Activated T-cell treated with anti-CD3 and anti-CD28 coated beads, Interleukin-2, amount 50 U/mL, for 24 hours (primary cell): ENCODE data around the gene FOXI1.

Source experiments
- DNase-seq: peaks from one replicate; pipeline ENCODE4 v3.0.0-alpha.2; 2020
- H3K27ac Mint-ChIP-seq: 2 replicates; pipeline ENCODE4 v1.8.0; 2020; ENCODE audit warnings: mild to moderate bottlenecking, mixed read lengths
- H3K27me3 Mint-ChIP-seq: 2 replicates; pipeline ENCODE4 v1.8.0; 2020; ENCODE audit warnings: mixed read lengths
- H3K36me3 Mint-ChIP-seq: 2 replicates; pipeline ENCODE4 v1.8.0; 2020; ENCODE audit warnings: low read depth, mixed read lengths
- H3K4me1 Mint-ChIP-seq: 2 replicates; pipeline ENCODE4 v1.8.0; 2020; ENCODE audit warnings: low read depth, mixed read lengths
- H3K4me3 Mint-ChIP-seq: 2 replicates; pipeline ENCODE4 v1.8.0; 2020; ENCODE audit warnings: mild to moderate bottlenecking, moderate library complexity, mixed read lengths
- H3K9me3 Mint-ChIP-seq: 2 replicates; pipeline ENCODE4 v1.8.0; 2020; ENCODE audit warnings: mixed read lengths

FOXI1 gene

DNA sequence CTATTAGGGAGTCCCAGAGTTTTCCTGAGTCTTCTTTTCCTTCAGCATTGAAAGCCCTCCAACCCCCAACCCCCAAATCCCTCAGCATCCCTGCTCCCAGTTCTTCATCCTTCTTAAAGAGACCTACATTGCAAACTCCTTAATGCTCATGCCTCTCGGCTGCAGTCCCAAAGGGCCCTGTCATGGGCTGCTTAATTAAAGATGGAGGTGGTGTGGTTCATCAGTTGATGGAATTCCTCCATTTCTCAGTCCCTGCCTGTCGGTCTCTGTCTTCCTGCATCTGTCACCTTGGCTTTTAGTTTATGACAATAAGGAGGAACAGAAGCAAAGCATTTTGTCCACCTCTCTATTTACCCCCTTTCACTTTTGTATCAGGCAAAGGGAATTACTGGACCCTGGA is 2.0 kb downstream of the FOXI1 start:
- Mint-ChIP-seq H3K4me1 (no peaks in the 10 kb centered on the region), H3K27ac (no peak overlapping the region), H3K9me3 (no peaks in the 10 kb centered on the region), H3K36me3 (no peaks in the 10 kb centered on the region), H3K4me3 (no peak overlapping the region), H3K27me3 (peaks cover 15% of the 10 kb centered on the region)
- no peak for DNase-seq

DNA sequence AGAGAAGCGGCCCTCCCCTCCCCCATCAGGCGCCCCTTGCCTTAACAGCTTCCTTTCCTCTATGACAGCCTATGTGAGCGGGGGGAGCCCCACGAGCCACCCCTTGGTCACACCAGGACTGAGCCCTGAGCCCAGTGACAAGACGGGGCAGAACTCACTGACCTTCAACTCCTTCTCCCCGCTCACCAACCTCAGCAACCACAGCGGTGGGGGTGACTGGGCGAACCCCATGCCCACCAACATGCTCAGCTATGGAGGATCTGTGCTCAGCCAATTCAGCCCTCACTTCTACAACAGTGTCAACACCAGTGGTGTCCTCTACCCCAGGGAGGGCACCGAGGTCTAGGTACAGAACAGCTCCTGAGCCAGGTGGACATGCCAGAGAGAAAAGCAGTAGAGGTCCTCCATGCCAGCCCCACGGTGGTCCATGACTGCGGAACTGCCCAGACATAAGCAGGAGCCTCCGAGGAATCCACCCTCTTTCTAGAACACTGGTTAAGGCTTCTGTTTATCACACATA is 2.6 kb downstream of the FOXI1 start:
- H3K9me3 Mint-ChIP-seq: no peaks in the 10 kb centered on the region
- H3K4me3 Mint-ChIP-seq: no peak overlapping the region
- peaks cover 15% of the 10 kb centered on the region for H3K27me3 Mint-ChIP-seq
- H3K4me1 Mint-ChIP-seq: no peaks in the 10 kb centered on the region
- DNase-seq: no peak
- H3K36me3 Mint-ChIP-seq: no peaks in the 10 kb centered on the region
- H3K27ac Mint-ChIP-seq: no peak overlapping the region

DNA sequence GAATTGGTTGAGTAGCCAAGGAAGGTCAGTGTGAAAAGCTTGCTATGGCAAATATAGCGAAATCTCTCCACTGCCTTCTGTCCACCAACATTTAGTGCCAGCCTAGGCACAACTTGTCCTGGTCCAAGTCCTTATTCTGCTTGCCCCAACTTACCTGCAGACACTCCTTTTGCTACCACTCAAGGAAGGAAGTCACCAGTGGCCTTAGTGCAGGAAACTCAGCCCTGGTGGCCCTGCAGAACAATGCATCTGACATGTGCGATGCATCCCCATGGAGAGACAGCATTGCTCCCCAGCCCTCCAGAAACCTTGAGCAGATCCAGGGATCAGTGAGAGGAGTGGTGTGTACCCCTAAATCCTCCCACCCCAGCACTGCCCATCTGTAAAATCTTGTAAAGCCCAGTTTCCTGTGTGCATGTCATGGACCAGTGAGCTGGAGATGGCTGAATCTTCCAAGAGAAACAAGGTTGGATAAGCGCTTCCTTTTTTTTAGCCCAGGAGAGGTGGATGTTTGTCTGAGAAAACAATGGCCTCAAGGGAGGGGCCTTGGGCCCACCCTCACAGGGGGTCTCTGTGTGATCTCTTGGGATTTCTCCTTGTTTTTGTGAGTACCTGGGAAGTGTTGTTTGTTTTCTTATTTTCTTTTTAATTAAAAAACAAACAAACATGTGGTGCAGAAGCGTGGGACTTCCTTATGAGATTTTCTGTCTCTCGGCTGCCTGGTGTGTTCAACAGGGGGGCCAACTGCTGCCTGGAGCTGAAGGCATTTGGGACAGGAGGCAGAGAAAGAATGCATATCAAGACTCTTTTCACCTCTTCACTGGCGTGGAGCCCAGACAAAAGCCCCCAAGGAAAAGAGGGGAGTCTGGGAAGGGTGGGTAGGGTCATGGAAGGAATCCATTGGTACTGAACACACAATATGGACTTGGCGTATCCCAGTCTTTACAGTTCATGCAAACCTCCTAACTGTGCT is 3.6 kb downstream of the FOXI1 start:
- H3K27ac Mint-ChIP-seq: no peak overlapping the region
- no peaks in the 10 kb centered on the region for H3K36me3 Mint-ChIP-seq

DNA sequence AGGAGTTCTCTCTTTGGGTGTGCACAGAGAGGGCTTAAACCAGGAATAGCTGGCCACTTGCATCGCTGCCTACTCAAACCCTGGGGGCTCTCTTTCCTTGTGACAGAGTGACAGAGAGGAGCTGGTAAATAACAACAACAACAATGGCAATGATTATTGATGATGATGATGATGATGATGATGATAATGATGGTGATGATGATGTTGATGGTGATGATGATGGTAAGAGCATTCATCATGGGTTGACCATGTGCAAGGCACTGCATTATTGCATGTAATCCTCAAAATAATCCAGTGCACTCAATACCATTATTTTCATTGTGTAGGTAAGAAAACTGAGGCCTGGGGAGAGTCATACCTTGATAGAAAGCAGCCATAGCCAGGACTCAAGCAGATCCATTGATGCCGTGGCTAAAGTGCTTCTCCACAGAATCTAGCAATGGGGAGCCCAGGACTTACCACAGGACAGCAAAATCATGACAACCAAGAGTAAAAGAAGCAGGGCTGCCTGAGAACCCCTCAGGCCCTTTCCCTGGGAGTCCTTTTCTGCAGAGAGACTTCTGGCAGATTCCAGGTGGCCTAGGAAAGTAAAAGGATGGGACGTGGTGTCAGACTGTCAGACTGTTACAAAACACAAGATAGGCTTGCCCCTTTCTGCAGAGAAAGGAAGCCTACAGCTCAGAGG is 4.8 kb downstream of the FOXI1 start:
- no peak overlapping the region for H3K27ac Mint-ChIP-seq
- no peaks in the 10 kb centered on the region for H3K9me3 Mint-ChIP-seq
- H3K36me3 Mint-ChIP-seq: no peaks in the 10 kb centered on the region
- no peak overlapping the region for H3K4me3 Mint-ChIP-seq
- no peak for DNase-seq
- H3K4me1 Mint-ChIP-seq: no peaks in the 10 kb centered on the region
- H3K27me3 Mint-ChIP-seq: peaks cover 6% of the 10 kb centered on the region

More for the DNA sequence above, 3.6 kb downstream of the FOXI1 start:
- Mint-ChIP-seq H3K9me3 (no peaks in the 10 kb centered on the region), H3K27me3 (peaks cover 10% of the 10 kb centered on the region), H3K4me1 (no peaks in the 10 kb centered on the region), H3K4me3 (no peak overlapping the region)
- DNase-seq: no peak

DNA sequence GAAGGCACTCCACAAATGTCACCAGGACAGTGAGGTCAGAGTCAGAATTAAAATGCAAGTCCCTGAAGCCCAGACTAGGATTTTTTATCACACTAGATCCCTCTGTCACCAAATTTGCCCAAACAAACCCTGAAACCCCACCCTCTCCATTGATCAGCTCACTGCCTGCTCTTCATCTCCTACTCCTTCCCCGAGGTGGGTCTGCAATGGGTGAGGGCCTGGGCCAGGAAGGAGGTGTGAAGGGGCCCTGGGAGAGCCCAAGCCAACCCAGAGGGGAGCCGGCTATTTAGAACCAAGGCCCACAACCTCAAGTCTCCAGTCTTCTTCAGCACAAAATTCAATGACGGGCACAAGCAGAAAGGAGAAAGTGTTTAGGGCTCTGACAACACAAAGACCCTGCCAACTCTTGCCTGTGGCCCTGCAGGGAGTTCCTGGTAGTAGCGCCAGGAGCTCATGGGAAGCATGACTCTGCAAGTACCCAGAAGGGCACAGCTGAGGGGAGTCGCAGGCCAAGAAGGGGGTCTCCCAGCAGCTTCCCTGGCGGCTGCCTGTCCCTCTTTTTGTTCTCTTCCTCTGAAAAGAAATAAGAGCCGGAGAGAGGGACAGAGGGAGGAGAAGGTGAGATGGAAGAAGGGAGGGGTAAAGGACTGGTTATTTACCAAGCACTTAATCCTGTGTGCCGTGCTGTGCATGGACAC is 5.5 kb downstream of the FOXI1 start:
- Mint-ChIP-seq H3K36me3 (no peaks in the 10 kb centered on the region), H3K4me3 (no peak overlapping the region), H3K4me1 (no peaks in the 10 kb centered on the region), H3K27me3 (peaks cover 2% of the 10 kb centered on the region), H3K9me3 (no peaks in the 10 kb centered on the region), H3K27ac (no peak overlapping the region)
- DNase-seq: no peak

DNA sequence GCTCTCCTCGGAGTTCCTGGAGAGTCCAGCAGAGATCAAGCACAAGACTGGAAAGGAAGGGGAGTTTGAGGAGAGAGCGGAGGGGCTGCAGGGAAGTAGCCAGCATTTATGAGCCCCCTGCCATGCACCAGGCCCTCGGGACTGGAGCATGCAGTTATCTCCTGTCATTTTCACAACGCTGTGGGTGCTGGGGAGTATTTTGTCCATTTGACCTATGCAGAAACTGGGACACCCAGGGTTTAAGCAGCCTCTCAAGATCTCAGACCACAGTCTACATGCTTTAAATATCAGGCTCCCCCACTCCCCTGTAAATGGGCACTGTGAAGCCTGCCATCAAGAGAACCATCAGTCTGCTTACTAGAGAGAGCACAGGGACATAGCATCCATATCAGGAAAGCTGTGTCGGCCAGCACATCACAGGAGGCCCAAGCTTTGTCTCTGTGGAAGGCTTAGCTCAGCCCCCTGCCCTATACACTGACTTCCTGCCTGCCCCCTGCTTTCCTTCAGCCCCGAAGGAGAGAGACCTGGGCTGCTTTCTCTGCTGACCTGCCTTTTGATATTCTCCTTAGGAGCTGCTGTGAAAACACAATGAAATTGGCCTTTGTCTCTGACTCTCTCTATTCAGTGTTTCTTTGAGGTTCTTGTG is 7.3 kb downstream of the FOXI1 start:
- no peaks in the 10 kb centered on the region for H3K9me3 Mint-ChIP-seq
- no peaks in the 10 kb centered on the region for H3K36me3 Mint-ChIP-seq
- no peak overlapping the region for H3K27ac Mint-ChIP-seq
- H3K4me3 Mint-ChIP-seq: no peak overlapping the region
- no peaks in the 10 kb centered on the region for H3K4me1 Mint-ChIP-seq
- no peaks in the 10 kb centered on the region for H3K27me3 Mint-ChIP-seq
- no peak for DNase-seq

DNA sequence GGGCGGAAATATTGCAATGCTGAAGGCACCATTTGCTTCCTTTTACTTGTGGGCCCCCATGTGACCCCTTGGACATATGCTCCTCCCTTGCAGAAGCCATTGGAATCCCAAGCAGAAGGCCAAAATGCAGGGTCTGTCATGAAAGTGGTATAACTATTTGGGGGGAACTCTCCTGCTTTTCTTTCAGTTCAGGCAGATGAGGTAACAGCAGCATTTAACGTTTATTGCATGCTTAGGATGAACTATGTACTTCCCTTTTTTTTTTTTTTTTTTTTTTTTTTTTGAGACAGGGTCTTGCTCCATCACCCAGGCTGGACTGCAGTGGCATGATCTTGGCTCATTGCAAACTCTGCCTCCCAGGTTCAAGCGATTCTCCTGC is 7.8 kb downstream of the FOXI1 start:
- no peak overlapping the region for H3K4me3 Mint-ChIP-seq
- H3K4me1 Mint-ChIP-seq: no peaks in the 10 kb centered on the region
- no peaks in the 10 kb centered on the region for H3K9me3 Mint-ChIP-seq
- H3K36me3 Mint-ChIP-seq: no peaks in the 10 kb centered on the region
- no peak for DNase-seq
- no peaks in the 10 kb centered on the region for H3K27me3 Mint-ChIP-seq
- no peak overlapping the region for H3K27ac Mint-ChIP-seq

DNA sequence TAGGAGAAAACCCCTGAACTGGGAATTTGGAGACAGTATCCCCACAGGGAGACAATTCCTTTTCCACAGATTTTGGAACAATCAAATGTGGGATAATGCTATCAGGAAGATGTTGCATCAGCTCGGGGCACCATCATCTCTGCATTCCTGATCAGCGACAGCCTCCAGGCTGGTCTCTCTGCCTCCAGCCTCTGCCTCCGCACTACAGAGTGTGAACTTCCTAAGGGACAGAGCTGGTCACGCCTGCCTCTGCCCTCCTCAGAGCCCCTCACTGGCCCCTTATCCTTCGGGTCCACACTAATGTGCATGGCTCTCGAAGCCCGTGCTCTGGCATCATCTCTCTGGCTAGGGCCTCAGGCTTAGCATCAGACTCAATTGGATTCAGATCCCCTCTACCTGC is 8.6 kb downstream of the FOXI1 start:
- Mint-ChIP-seq H3K4me1 (no peaks in the 10 kb centered on the region), H3K9me3 (no peaks in the 10 kb centered on the region), H3K36me3 (no peaks in the 10 kb centered on the region), H3K27ac (no peak overlapping the region), H3K4me3 (no peak overlapping the region), H3K27me3 (no peaks in the 10 kb centered on the region)
- DNase-seq: no peak

DNA sequence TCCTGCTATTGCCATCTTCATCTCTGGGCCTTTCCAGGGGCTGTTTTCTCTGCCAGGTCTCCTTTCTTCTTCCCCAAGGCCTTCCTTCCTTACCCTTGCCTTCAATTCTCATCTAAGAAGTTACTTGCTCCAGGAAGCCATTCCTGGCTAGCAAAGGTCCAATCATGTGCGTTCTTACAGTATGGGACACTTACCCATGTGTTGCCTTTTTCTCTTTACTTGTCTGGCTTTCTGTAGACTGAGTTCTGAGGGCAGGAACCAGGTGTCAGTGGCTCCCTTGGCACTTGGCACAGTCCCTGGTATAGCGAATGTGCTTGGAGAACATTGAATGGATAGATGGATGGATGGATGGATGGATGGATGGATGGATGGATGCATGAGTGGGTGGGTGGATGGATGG is 10.2 kb downstream of the FOXI1 start:
- no peak for DNase-seq
- H3K27me3 Mint-ChIP-seq: peaks cover 10% of the 10 kb centered on the region
- no peaks in the 10 kb centered on the region for H3K4me1 Mint-ChIP-seq
- H3K9me3 Mint-ChIP-seq: no peaks in the 10 kb centered on the region
- H3K4me3 Mint-ChIP-seq: no peak overlapping the region
- H3K36me3 Mint-ChIP-seq: no peaks in the 10 kb centered on the region
- H3K27ac Mint-ChIP-seq: no peak overlapping the region

DNA sequence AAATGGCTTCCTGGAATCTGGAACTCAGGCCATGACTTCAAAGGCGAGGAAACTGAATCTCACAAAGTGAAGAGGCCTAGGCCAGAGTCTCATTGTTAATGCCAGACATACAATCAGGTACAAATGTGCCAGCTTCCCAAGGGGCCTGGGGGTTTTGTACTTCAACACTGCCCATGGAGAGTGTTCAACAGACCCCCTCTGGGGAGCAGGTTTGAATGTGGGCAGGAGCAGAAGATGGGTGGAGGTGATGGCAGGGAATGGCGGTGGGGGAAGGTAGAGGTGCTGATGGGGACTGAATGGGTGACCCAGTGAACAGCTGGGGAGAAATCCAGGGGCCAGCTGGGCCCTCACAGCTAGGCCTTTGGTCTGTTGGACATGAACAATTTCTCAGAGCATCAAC is 12.0 kb downstream of the FOXI1 start:
- no peak for DNase-seq
- no peak overlapping the region for H3K27ac Mint-ChIP-seq
- no peaks in the 10 kb centered on the region for H3K36me3 Mint-ChIP-seq
- H3K4me1 Mint-ChIP-seq: no peaks in the 10 kb centered on the region
- H3K9me3 Mint-ChIP-seq: no peaks in the 10 kb centered on the region
- H3K27me3 Mint-ChIP-seq: peaks cover 15% of the 10 kb centered on the region
- no peak overlapping the region for H3K4me3 Mint-ChIP-seq

DNA sequence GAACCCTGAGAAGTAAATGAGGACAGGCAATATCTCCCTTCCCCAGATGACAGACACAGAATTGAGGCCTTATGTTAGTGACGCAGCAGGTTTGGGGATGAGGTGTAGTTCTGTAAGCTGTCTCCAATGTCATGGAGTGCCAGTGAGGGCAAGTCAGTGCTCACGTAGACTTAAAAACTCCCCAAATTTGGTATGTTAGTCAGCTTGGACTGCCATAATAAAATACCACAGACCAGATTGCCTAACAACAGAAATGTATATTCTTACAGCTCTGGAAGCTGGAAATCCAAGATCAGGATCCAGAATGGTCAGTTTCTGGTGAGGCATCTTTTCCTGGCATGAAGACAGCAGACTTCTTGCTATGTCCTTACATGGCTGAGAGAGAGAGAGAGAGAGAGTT is 14.9 kb downstream of the FOXI1 start:
- no peak for DNase-seq
- Mint-ChIP-seq H3K9me3 (peaks cover 2% of the 10 kb centered on the region), H3K27me3 (peaks cover 16% of the 10 kb centered on the region), H3K4me3 (no peak overlapping the region), H3K27ac (no peak overlapping the region), H3K36me3 (no peaks in the 10 kb centered on the region), H3K4me1 (no peaks in the 10 kb centered on the region)

DNA sequence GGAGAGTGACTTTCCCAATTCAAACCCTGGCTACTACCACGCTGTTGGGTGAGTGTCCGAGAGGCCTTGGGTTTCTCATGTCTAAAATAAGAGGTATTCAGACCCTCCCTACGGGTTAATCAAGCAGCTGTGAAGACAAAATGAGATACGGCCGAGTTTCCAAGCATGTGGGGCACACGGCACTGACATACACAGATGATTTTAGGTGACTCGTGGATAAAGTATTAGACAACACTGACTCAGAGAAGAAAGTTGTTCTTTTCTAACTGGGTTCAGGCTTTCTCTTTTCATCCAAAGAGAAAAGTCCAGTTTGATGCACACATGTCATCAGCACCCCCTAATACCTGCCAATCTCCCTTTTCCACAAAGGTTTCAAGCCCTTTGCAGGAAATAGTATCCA is 15.6 kb downstream of the FOXI1 start:
- no peak for DNase-seq
- Mint-ChIP-seq H3K4me1 (no peaks in the 10 kb centered on the region), H3K36me3 (no peaks in the 10 kb centered on the region), H3K4me3 (no peak overlapping the region), H3K27ac (no peak overlapping the region), H3K27me3 (peaks cover 23% of the 10 kb centered on the region), H3K9me3 (peaks cover 10% of the 10 kb centered on the region)

DNA sequence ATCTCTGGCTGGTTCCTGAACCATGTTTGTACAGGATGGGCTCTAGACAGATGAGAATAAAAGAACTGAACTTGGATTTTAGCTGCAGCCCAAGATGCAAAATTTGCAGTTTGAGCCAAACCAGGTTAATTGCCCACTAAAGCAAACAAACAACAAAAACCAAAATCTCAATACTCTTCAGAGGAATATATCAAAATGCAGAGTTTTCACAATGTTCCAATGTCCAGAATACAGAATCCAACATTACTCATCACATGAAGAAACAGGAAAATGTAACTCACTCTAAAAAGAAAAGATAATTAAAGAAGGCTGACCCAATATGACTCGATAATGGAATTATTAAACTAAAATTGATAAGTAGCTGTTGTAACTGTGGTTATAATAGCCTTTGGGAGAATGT is 20.4 kb downstream of the FOXI1 start:
- Mint-ChIP-seq H3K27ac (no peak overlapping the region), H3K27me3 (peaks cover 37% of the 10 kb centered on the region), H3K4me3 (no peak overlapping the region), H3K9me3 (peaks cover 18% of the 10 kb centered on the region), H3K36me3 (no peaks in the 10 kb centered on the region), H3K4me1 (no peaks in the 10 kb centered on the region)
- no peak for DNase-seq

DNA sequence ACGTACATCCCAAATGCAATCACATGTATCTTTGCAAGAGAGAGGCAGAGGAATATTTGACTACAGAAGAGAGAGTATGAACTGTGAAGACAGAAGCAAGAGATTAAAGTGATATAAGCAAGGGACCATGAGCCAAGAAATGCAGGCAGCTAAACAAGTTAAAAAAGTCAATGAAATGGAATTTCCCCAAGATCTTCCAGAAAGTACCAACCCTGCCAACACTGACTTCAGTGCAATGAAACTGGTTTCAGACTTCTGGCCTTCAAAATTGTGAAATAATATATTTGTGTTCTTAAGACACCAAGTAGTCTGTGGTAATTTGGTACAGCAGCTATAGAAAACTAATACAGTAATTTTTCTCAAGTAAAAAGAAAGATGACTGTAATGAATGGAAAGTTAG is 20.9 kb downstream of the FOXI1 start:
- Mint-ChIP-seq H3K36me3 (no peaks in the 10 kb centered on the region), H3K4me3 (no peak overlapping the region), H3K9me3 (peaks cover 18% of the 10 kb centered on the region), H3K4me1 (no peaks in the 10 kb centered on the region), H3K27ac (no peak overlapping the region), H3K27me3 (peaks cover 33% of the 10 kb centered on the region)
- DNase-seq: no peak
